T-helper 2 cell (primary cell): Measurements from ENCODE around the gene TMEM72.

ENCODE experiments used
- DNase-seq, 5 experiments: peaks; one replicate each; pipeline versions ENCODE4 v3.0.0 to v3.0.0-alpha.2; 2012 to 2022

Gene TMEM72

GRCh38 chr10:44890696-44891563 lies 20.2 kb upstream of the TMEM72 start:
- no peak for DNase-seq

- DNase-seq, result no peak
These were observed 19.4 kb upstream of the TMEM72 start for GRCh38 chr10:44891721-44892120.

GRCh38 chr10:44893604-44894468 lies 17.3 kb upstream of the TMEM72 start:
- DNase-seq, result no peak

GRCh38 chr10:44894691-44895090 lies 16.4 kb upstream of the TMEM72 start:
- no peak for DNase-seq

GRCh38 chr10:44895280-44895679 lies 15.9 kb upstream of the TMEM72 start:
- DNase-seq, result no peak

DNA sequence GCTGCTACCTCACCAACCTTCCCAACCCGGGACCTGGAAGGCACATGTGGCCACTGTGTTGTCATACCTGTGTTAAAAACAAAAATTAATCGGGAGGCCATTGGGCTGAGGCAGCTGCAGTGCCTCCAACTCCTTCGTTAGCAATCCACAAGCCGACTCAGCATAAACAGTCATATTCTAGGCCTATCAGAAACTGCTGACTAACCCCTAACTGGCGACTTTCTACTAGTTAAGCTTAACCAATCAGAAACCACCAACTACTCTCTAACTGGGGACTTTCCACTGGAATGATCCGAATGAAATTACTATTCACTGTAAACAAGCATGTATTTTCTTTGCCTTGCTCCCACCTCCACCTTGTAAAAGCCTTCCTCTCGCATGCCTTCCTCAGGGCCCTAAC lies 14.1 kb upstream of the TMEM72 start:
- DNase-seq, result no peak

- no peak for DNase-seq
These were observed 12.5 kb upstream of the TMEM72 start for GRCh38 chr10:44898665-44899064.

- DNase-seq, result no peak
These were observed 11.6 kb upstream of the TMEM72 start for GRCh38 chr10:44899450-44900080.

GRCh38 chr10:44902941-44903545 lies 8.1 kb upstream of the TMEM72 start:
- DNase-seq, result no peak

- DNase-seq, result no peak
These were observed 4.7 kb upstream of the TMEM72 start for GRCh38 chr10:44906486-44906885.

- no peak for DNase-seq
These were observed 3.6 kb upstream of the TMEM72 start for GRCh38 chr10:44907556-44907955.

DNA sequence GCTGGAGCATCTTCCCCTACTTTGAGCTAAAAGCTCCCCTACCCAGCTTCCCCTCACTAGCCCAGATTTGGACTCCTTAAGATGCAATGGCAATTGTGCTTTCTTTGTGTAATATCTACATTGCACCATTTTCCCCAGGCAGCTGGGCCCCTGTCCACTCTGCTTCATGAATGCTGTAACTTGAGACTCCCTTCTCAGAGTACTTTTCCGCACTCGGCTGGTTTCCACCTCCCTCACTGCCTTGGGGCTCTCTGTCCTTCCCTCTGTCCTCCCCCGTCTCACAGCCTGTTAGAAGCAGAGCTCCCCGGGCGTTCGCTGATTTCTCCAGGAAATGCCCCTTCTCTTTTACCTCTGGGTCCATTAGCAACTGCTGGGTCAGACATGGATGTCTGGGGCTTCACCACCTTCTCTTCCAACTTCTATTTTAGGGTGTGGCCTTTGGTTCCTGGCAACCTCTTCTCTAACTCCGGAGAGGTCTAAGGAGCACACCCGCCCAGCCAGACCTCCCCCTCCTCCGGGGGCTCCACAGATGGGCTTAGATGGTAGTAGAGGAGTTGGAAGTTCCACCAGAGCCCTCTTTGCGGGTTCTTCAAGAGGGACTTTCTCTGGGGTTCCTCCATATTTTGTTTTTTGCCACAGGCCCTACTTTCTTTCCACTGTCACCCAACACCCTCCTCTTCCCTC lies 2.9 kb upstream of the TMEM72 start:
- DNase-seq, result no peak

DNA sequence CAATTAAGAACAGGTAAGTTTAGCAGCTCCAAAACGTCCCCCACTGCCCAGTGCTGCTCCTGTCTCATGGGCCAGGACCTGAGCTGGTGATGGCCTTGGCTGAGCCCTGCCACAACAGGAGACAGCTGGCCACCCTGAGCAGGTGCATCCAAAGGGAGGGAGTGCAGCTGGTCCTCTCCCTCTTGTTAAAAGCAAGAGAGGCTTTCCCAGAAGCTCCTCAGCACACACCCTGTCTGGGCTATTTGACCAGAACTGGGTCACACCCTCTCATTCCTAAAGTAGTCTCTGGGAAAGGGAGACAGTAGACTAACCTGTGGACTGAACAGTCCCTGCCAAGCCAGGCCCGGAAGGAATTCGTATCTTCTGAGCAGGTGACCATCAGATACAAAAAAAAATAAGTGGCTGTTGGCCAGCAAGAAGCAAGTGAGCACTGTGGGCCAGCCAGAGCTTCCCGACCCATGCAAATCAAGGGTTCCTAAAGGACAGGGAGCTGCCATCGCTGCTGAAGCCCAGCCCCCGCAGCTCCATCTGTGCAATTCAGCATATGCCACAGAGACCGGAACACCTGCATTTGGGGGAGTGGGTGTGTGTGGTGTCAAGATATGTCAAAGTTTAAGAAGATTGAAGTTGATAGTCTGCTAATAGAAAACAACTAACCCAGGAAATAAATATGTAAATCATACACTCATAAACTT lies 2.1 kb upstream of the TMEM72 start:
- no peak for DNase-seq

GRCh38 chr10:44909910-44910309 lies 1.2 kb upstream of the TMEM72 start:
- no peak for DNase-seq

- no peak for DNase-seq
These were observed 535 bp upstream of the TMEM72 start for GRCh38 chr10:44910602-44911001.

DNA sequence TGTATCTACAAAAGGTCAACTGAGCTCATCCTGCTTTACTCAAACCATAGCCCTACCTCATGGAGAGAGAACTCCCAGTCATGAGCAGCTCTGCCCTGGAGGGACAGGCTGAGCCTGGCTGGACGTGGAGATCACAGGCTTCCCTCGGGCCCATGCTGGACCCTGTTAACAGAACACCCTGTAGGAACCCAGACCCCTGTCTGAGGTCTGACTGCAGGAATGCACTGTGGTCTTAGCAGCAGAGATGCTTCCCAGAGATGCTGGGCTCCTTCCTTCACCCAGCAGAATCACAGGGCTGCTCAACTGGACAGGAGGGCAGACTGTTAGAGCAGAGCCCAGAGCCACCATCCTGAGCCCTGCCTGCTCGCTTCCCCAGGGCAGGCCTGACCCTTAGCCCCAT lies 814 bp downstream of the TMEM72 start:
- DNase-seq, result no peak

GRCh38 chr10:44913350-44914081 lies 2.4 kb downstream of the TMEM72 start:
- peak in 2 of 5 experiments; percentile 12 to 80 for DNase-seq

- no peak for DNase-seq
These were observed 3.8 kb downstream of the TMEM72 start for GRCh38 chr10:44914891-44915290.

DNA sequence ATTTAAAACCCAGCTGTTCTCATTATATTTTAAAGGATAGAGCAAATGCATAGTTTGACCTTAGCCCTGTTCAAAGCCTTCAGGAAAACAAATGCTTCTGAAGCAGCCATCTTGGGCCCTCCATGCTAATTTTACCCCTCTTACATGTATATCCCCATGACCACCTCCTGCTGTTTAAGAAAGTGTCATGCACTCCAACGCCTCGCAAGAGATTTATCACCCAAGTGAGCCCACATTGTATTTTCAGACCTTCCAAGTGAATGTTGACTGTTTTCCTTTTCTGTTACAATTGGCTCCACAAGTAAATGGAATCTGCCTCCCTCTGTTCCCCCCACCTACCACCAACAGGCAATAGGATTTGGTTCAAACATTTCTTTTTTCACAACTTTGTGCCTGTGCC lies 5.3 kb downstream of the TMEM72 start:
- no peak for DNase-seq

DNA sequence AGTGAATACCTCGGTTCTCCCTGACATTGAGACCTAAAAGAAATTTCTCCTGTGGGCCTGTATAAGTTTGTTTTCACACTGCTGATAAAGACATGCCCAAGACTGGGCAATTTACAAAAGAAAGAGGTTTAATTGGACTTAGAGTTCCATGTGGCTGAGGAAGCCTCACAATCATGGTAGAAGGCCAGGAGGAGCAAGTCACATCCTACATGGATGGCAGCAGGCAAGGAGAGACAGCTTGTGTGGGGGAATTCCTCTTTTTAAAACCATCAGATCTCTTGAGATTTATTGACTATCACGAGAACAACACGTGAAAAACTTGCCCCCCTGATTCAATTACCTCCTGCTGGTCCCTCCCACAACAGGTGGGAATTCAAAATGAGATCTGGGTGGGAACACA lies 6.7 kb downstream of the TMEM72 start:
- DNase-seq, result no peak

GRCh38 chr10:44920252-44920651 lies 9.1 kb downstream of the TMEM72 start:
- DNase-seq, result no peak
